ENCODE measurements around the gene CELF4. TPM values are rescaled to one million over a fixed set of nuclear protein-coding genes. Genes with fewer than 3 reads are reported as not detected.

CELF4 gene
- total RNA-seq, 1 experiment from 2014 or later = not detected

- H3K27me3 ChIP-seq = no peaks in the 10 kb centered on the region
- no peak overlapping the region for H3K4me3 ChIP-seq
- H3K9me3 ChIP-seq (replicated peaks) = no peaks in the 10 kb centered on the region
Measured at GRCh38 chr18:37258819-37259218, 306.8 kb downstream of the CELF4 start.

GRCh38 chr18:37258131-37258530 is 307.5 kb downstream of the CELF4 start:
- Histone ChIP-seq H3K4me1 (no peaks in the 10 kb centered on the region), H3K9me3 (replicated peaks) (no peaks in the 10 kb centered on the region), H3K36me3 (no peaks in the 10 kb centered on the region), H3K27ac (no peak overlapping the region), H3K27me3 (no peaks in the 10 kb centered on the region), H3K4me3 (no peak overlapping the region)
- no peak for DNase-seq

More at GRCh38 chr18:37258819-37259218, 306.8 kb downstream of the CELF4 start:
- no peak for DNase-seq
- Histone ChIP-seq H3K4me1 (no peaks in the 10 kb centered on the region), H3K27ac (no peak overlapping the region), H3K36me3 (no peaks in the 10 kb centered on the region)

- no peaks in the 10 kb centered on the region for H3K4me1 ChIP-seq
- no peak overlapping the region for H3K4me3 ChIP-seq
- H3K36me3 ChIP-seq = no peaks in the 10 kb centered on the region
- H3K27ac ChIP-seq = no peak overlapping the region
- DNase-seq = no peak
- H3K27me3 ChIP-seq = no peaks in the 10 kb centered on the region
- no peaks in the 10 kb centered on the region for H3K9me3 ChIP-seq (replicated peaks)
Measured at GRCh38 chr18:37254973-37255372, 310.6 kb downstream of the CELF4 start.

GRCh38 chr18:37254236-37254754 is 311.3 kb downstream of the CELF4 start:
- Histone ChIP-seq H3K27me3 (no peaks in the 10 kb centered on the region), H3K36me3 (no peaks in the 10 kb centered on the region), H3K27ac (no peak overlapping the region), H3K4me1 (no peaks in the 10 kb centered on the region), H3K4me3 (no peak overlapping the region), H3K9me3 (replicated peaks) (no peaks in the 10 kb centered on the region)
- no peak for DNase-seq

- no peaks in the 10 kb centered on the region for H3K36me3 ChIP-seq
- H3K4me3 ChIP-seq = no peak overlapping the region
- no peaks in the 10 kb centered on the region for H3K4me1 ChIP-seq
- no peaks in the 10 kb centered on the region for H3K27me3 ChIP-seq
- no peaks in the 10 kb centered on the region for H3K9me3 ChIP-seq (replicated peaks)
- no peak overlapping the region for H3K27ac ChIP-seq
- DNase-seq = no peak
Measured at GRCh38 chr18:37253394-37254235, 312.0 kb downstream of the CELF4 start.

- Histone ChIP-seq H3K27ac (no peak overlapping the region), H3K36me3 (no peaks in the 10 kb centered on the region), H3K27me3 (no peaks in the 10 kb centered on the region), H3K4me1 (no peaks in the 10 kb centered on the region), H3K4me3 (no peak overlapping the region), H3K9me3 (replicated peaks) (no peaks in the 10 kb centered on the region)
- DNase-seq = no peak
Measured at GRCh38 chr18:37252854-37253393, 312.7 kb downstream of the CELF4 start.

GRCh38 chr18:37252342-37252741 is 313.3 kb downstream of the CELF4 start:
- no peak overlapping the region for H3K4me3 ChIP-seq
- no peak overlapping the region for H3K27ac ChIP-seq

GRCh38 chr18:37251679-37252078 is 313.9 kb downstream of the CELF4 start:
- Histone ChIP-seq H3K36me3 (no peaks in the 10 kb centered on the region), H3K4me1 (no peaks in the 10 kb centered on the region), H3K9me3 (replicated peaks) (no peaks in the 10 kb centered on the region), H3K27ac (no peak overlapping the region), H3K27me3 (no peaks in the 10 kb centered on the region), H3K4me3 (no peak overlapping the region)
- DNase-seq = no peak

More at GRCh38 chr18:37252342-37252741, 313.3 kb downstream of the CELF4 start:
- Histone ChIP-seq H3K36me3 (no peaks in the 10 kb centered on the region), H3K27me3 (no peaks in the 10 kb centered on the region), H3K4me1 (no peaks in the 10 kb centered on the region), H3K9me3 (replicated peaks) (no peaks in the 10 kb centered on the region)
- DNase-seq = no peak

GRCh38 chr18:37249895-37250618 is 315.5 kb downstream of the CELF4 start:
- H3K36me3 ChIP-seq = no peaks in the 10 kb centered on the region
- no peak for DNase-seq
- H3K9me3 ChIP-seq (replicated peaks) = no peaks in the 10 kb centered on the region
- no peaks in the 10 kb centered on the region for H3K27me3 ChIP-seq
- no peak overlapping the region for H3K4me3 ChIP-seq
- H3K4me1 ChIP-seq = no peaks in the 10 kb centered on the region
- H3K27ac ChIP-seq = no peak overlapping the region

GRCh38 chr18:37249171-37249886 is 316.3 kb downstream of the CELF4 start:
- Histone ChIP-seq H3K36me3 (no peaks in the 10 kb centered on the region), H3K27ac (no peak overlapping the region), H3K4me1 (no peaks in the 10 kb centered on the region), H3K4me3 (no peak overlapping the region), H3K27me3 (no peaks in the 10 kb centered on the region), H3K9me3 (replicated peaks) (no peaks in the 10 kb centered on the region)
- DNase-seq = no peak

- no peaks in the 10 kb centered on the region for H3K36me3 ChIP-seq
- DNase-seq = no peak
- H3K4me1 ChIP-seq = no peaks in the 10 kb centered on the region
- H3K9me3 ChIP-seq (replicated peaks) = no peaks in the 10 kb centered on the region
- H3K27ac ChIP-seq = no peak overlapping the region
- no peaks in the 10 kb centered on the region for H3K27me3 ChIP-seq
- H3K4me3 ChIP-seq = no peak overlapping the region
Measured at GRCh38 chr18:37248281-37248680, 317.3 kb downstream of the CELF4 start.

- no peaks in the 10 kb centered on the region for H3K27me3 ChIP-seq
- H3K4me3 ChIP-seq = no peak overlapping the region
- no peak for DNase-seq
Measured at GRCh38 chr18:37247497-37248161, 318.0 kb downstream of the CELF4 start.

GRCh38 chr18:37246779-37247340 is 318.7 kb downstream of the CELF4 start:
- no peaks in the 10 kb centered on the region for H3K4me1 ChIP-seq
- no peaks in the 10 kb centered on the region for H3K9me3 ChIP-seq (replicated peaks)
- H3K4me3 ChIP-seq = no peak overlapping the region
- no peaks in the 10 kb centered on the region for H3K36me3 ChIP-seq
- DNase-seq = no peak
- H3K27me3 ChIP-seq = no peaks in the 10 kb centered on the region
- no peak overlapping the region for H3K27ac ChIP-seq

More at GRCh38 chr18:37247497-37248161, 318.0 kb downstream of the CELF4 start:
- Histone ChIP-seq H3K27ac (no peak overlapping the region), H3K36me3 (no peaks in the 10 kb centered on the region), H3K9me3 (replicated peaks) (no peaks in the 10 kb centered on the region), H3K4me1 (no peaks in the 10 kb centered on the region)

GRCh38 chr18:37244618-37245017 is 321.0 kb downstream of the CELF4 start:
- H3K36me3 ChIP-seq = no peaks in the 10 kb centered on the region
- no peaks in the 10 kb centered on the region for H3K4me1 ChIP-seq
- H3K9me3 ChIP-seq (replicated peaks) = no peaks in the 10 kb centered on the region
- H3K4me3 ChIP-seq = no peak overlapping the region
- no peak overlapping the region for H3K27ac ChIP-seq
- H3K27me3 ChIP-seq = no peaks in the 10 kb centered on the region
- DNase-seq = no peak

All from SJCRH30 (cell line).